GM21390 (cell line): ENCODE results near the gene BCAP29.

ENCODE experiments used
- ATAC-seq: cut with Tn5 transposase; IDR thresholded peaks from one replicate; pipeline ENCODE4 v1.9.1; 2021; ENCODE audit not compliant: unreplicated experiment

Gene BCAP29

GRCh38 chr7:107661865-107662379, 81.9 kb downstream of the BCAP29 start:
- no peak for ATAC-seq

DNA sequence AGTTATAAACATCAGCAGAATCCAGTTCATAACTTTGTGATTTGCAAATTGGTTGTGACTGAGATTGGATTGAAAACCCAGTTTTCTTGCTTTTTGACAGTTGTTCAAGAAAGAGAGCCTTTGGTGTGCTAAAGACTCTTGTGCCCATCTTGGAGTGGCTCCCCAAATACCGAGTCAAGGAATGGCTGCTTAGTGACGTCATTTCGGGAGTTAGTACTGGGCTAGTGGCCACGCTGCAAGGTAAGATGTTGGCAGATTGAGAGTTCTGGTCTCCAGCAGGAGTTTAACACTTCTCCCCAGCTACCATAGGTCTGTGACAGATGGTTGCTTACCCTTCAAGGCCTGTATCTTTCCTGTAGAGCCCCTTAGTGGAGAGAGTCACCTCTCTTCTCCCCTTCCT, 83.2 kb downstream of the BCAP29 start:
- ATAC-seq: no peak

- ATAC-seq: no peak
Measured at GRCh38 chr7:107666790-107667189, 86.7 kb downstream of the BCAP29 start.

- ATAC-seq: no peak
Measured at GRCh38 chr7:107667341-107667740, 87.3 kb downstream of the BCAP29 start.

- ATAC-seq: no peak
Measured at GRCh38 chr7:107668296-107668695, 88.2 kb downstream of the BCAP29 start.
